ENCODE measurements around the gene RRP1B.

RRP1B gene

DNA sequence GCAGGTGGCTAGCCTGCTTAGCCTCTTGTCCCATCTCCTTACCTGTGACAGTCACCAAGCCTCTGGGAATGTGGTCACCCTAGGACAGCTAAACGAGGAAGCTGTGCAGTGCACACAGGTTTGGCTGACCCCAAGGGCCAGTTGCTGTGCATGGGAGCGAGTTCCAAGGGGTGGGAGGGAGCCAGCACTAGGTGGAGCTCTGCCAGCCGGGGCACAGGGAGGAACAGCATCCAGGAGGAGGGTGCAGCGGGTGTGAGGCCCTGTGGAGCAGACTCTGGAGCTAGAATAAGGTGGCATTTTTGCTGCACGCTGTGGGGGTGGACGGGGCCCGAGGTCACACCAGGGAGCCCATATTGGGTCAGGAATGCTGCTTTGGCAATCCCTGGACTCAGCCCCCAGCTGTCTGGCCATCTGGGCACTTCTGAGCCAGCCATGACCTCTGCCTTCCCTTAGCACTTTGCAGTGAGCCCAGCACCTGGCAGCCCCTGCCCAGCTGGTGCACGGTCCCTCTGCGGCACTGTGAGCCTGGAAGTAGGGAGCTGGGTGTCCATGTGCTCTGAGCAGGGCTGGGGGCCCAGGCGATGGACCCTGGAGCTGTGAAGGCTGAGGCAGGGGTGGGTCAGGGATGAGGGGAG, 68.3 kb downstream of the RRP1B start:
- DNase-seq, result no peak

DNA sequence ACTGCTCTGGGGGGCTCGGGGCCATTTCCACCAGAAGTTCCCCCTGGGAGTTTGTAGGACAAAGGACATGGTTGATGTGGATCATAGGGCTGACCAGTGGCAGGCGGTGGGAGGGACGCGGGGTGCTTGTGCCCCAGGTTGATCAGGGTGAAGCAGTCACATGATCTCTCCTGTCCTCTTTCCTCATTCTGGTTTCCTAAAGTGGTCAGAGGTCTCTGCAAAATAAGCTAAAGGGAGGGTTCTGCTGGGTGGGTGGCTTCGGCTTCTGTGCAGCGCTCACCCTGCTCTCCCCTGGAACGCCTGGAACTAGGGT, 68.8 kb downstream of the RRP1B start:
- DNase-seq, result no peak

DNA sequence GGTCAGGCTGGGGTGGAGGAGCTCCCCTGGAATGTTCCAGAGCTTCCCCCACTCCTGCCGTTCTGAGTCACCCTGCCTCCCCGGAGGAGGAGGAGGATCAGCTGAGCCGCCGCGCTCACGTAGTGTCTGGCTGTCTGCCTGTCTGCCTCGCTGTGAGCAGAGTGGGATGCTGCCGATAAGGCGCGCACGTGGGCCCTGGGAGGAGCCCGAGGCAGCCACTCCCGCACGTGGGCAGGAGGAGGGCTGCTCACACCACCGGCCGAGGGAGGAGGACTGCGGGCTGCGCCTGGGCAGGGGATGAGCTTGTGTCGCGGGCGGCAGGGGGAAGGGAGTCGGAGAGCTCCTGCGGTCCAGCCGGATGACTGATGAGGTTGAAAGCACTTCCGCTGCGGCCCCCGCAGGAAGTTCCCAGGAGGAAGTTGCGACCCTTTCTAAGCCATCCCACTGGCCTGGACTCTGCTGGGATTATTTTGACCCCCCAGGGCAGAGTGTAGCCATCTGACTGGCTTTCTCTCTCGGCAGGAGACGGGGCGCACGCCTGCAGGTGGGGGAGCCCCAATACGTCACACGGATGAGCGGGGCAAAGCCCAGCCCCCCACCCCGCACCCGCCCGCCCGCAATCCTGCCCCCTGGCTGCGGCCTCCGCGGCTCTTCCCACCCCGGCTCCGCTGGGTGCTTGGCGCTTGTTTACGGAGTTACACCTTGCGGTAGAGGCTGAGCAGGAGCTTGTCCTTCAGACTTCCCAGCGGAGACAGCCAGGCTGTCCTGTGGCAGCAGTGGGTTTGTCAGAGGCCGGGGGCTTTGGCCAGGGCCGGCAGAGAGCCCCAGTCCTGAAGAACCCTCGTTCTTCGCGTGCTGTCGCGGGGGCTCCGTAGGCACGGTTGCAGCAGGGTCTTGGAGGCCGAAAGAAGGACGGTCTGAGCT, 69.4 kb downstream of the RRP1B start:
- peak; percentile 21 for DNase-seq

DNA sequence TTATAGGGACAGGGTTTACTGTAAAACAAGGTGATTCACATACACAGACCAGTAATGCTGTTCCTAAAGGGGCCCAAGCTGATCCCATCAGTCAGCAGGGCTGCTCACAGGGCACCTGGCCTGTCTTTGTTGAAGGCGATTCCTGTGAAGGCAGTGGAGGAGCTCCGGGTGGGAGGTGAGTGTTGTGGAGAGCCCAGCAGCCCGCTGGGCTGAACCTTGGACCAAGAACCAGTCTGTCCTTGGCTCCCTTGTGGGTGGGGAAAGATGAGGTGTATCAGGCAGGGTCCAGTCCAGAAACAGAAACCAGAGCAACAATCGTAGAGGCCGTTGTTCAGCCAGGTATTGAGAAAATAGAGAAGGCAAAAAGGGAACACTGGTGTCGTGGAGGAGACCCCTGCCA, 72.1 kb downstream of the RRP1B start:
- no peak for DNase-seq

DNA sequence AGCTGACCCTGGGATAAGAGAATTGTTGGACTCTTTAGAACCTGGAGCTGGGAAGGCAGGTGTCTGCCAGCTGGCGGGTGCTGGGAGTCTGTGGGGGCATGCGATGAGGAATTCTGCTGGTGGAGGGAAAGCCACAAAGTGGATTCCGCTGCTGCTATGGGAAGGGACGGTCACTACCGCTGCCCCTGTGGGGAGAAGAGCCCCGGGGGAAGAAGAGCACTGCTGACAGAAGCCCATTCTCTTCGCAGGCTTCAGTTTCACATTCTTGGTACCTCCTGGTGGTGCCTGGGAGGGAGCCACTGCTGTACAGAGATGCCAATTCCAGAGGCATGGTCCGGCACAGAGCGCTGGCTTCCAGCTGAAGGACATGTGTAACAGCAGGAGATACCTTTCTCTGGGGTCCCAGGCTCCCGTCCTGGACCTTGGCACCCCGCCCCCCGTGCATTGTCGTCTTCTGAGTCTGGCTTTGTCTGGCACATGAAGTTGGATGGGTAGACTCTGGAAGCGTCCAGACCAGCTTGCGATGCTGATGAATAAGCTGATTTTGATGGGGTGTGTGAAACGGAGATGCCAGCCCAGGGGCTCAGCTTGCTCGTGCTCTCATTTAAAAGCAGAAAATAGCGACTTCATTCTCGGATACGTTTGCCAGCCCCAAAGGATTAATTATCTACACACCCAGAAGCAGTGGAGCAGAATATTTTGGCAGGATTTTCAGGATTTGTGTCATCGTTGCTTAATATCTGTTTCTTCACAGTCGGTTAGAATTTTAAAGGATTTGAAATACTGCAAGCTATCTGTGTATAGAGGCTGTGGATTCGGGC, 72.7 kb downstream of the RRP1B start:
- DNase-seq, result no peak

DNA sequence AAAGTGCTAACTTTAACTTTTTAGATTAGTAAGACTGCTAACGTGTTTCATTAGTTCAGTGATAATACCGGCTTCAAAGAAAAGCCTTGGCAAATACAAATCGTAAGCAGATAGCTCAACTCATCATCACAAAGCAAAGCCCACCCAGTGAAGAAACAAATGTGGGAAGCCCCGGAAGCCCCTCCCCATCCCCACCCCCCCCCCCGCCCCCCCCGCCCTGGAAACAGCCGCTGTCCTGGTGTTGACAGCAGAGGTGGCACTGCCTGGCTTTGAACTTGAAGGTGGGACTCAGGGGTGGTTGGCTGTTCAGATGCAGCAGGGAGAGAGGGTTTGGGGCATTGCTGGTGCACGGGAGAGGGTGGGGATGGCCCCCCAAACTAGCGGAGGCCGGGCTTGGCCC, 73.7 kb downstream of the RRP1B start:
- DNase-seq, result no peak

DNA sequence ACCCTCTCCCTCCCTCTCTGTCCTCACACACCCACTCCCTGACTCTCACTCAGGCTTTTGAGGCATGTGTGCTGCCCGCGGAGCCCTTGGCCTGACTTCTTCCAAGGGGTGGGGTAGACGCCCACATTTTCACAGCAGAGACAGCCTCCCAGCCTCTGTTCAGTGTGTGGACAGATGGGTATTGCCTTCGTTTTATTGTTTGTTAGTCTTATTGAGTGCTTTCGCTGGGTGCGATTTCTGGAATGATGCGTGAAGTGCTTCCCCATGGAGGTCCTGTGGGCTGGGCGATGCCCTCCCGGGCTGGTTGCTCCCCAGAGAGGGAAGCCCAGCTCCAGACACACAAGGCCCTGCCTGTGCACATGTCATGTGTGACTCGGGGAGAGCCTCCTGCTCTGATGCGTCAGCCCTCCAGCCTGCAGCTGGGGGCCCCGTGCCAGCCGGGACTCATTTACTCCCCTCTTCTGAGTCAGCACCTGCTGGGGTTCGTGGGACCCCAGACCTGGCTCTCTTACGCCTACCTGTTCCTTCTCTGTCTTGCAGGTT, 74.2 kb downstream of the RRP1B start:
- DNase-seq, result no peak

DNA sequence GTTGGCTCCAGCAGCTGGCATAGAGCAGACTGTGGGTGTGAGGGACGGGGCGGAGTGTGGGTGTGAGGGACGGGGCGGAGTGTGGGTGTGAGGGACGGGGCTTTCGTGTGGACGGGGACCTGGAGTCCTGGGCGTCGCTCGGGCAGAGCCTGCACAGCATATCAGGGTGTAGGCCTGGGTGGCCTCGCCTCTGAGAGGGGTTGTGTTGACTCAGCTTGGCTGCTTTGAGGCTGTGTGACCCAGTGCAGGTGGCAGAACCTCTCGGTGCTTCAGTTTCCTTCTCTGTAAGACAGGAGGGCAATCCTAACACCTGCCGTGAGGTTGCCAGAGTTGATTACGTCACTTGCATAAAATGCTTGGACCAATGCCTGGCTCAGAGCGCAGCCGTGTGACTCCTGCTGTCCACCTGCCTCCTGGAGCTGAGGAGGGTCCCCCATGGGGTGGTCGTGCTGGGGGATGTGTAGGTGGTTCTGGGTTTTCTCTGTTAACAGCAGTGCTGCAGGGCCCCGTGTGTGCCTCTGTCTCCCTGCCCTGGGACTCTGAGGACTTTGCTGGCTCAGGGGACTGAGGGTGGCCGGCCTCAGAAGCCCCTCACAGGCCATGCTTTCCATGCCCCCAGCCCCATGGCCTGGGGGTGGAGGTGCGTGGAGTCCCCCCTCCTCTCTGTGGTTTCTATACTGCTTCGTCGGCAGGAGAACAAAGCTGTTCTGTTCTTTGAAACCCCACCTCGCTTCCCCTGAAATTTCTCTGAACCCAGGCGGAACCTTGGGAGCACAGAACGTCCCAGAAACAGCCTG, 75.0 kb downstream of the RRP1B start:
- no peak for DNase-seq

DNA sequence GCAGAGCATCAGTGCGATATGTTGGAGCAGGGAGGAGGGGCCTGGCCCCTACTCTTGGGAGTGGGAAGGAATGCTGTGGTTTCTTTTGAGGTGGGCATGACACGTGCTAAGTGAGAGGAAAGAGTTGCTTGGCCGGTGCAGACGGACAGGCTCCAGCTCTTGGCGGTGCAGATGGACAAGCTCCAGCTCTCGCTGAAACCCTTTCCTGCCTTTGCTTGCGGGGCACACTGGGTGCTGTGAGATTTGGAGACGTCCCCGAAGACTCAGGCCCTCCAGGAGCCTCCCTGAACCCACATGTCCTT, 75.5 kb downstream of the RRP1B start:
- DNase-seq, result no peak

DNA sequence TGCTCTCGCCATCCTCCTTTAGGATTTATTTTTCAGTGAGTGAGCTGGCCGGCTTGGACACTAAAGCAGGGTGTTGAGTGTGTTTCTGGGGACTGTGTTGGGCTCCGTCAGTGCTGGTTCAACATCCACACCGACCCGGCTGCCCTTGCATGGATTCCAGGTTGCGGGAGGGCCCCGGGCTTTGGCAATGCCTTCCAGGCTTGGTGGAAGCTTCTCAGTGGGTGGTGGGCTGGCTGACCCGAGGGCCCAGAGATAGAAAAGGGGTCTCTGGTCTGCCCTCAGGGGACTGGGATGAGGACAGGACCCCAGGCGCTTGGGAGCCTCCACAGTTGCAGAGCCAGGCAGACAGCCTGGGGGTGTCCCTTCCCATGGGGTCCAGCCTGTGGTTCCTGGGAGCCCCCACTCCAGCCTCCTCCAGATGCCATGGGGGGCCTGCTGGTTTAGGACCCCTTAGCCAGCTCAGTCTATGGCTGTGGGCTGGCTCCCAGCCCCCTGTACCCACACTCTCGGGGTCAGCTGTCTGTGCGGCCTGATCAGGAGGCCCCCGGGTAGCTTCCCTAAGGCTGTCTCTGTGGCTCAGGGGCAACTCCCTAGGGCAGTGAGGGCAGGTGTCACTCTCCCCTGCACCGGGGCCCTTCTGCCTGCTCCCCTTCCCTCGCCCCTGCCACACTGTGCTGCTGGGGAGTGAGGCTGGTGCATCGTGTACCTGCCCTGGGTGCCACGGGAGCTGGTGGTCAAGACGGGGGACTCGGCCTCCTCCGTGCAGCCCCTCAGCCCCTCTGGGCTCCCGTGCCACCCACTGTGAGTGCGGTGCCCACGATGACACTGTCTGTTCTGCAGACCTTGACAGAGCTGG, 76.1 kb downstream of the RRP1B start:
- DNase-seq, result no peak

DNA sequence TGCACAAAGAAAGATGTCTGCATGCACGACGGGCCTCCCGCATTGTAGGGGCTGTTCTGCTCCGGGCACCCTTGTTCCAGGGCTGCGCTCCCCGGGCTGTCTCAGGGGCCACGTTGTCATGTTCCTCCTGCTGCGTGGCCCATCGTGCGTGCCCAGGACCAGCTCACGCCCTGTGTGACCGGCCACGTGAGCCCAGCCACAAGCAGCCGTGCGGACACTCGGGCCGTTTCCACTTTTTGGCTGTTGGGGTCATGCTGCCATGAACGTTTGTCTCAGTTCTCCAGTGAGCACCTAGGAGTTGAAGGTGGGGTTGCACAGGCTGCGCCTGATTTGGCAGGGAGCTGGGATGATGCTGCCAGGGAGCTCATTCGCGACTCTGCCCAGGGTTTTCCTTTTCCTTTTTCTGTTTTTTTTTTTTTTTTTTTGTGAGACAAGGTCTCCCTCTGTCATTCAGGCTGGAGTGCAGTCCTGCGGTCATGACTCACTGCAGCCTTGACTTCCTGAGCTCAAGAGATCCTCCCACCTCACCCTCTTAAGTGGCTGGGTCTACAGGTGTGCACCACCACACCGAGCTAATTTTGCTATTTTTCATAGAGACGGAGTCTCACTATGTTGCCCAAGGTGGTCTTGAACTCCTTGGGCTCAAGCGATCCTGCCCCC, 77.0 kb downstream of the RRP1B start:
- no peak for DNase-seq

DNA sequence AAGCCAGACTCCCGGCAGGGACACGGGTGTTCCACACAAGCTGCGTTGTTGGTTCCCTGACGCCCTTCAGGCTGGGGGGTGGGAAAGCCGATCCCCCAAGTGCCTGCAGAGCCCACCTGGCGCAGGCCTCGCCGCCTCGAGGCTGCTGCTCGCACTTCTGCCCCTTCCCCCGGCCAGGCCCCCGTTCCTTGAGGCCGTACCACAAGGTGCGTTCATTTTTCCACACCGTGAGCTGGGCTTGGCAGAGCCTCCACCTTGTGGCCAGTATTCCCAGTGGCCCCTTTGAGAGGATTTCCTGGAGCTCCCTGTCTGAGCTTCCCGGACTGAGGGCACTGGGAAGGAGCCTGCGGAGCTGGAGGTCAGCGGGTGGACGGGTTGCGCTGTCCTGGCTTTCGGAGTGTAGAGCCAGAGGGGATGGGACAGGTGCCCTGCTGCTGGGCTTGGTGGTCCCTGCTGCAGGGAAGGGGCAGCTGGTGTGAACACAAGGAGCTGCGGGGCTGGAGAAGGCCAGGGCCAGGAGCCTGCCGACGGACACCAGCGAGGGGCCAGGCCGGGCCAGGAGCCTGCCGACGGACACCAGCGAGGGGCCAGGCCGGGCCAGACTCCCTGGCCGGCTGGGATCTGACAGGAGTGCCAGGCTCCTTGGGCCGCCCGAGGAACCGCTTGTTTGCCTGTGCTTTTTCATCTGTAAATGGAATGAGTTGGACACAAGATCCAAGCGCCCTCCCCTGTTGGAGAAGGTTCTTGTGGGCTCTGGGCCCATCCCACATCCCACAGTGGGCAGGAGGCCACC, 78.0 kb downstream of the RRP1B start:
- no peak for DNase-seq

DNA sequence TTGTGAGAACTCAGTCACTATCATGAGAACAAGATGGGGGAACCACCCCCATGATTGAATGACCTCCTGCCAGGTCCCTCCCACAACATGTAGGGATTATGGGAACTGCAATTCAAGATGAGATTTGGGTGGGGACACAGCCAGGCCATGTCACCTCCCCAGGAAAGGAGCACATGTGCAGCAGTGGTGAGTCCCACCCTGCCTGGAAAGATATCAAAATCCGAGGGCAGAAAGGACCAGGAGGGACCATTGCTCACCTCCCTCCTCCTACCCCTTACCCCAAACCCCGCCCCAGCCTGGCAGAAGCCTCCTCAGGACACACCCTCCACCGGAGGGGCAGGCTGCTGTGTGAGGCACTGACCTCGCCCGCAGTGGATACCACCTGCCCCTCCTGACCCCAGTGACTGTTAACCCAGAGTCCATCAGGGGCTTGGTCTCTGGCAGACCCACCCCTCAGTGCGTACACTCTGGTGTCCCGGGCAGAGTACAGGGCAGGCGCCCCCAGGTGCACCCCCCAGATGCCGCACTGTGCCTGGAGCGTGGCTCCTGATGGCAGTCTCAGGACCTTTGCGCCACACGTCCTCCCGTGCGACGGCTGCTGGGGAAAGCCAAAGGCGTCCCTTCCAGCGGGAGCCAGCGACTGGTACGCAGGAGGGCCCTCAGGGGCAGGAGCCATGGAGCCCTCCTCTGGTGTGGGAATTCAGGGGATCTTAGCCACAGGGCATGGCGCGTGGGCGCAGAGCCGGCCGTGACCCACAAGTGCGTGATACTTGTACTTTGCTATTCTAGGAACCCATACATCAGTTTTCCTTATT, 80.5 kb downstream of the RRP1B start:
- DNase-seq, result no peak

DNA sequence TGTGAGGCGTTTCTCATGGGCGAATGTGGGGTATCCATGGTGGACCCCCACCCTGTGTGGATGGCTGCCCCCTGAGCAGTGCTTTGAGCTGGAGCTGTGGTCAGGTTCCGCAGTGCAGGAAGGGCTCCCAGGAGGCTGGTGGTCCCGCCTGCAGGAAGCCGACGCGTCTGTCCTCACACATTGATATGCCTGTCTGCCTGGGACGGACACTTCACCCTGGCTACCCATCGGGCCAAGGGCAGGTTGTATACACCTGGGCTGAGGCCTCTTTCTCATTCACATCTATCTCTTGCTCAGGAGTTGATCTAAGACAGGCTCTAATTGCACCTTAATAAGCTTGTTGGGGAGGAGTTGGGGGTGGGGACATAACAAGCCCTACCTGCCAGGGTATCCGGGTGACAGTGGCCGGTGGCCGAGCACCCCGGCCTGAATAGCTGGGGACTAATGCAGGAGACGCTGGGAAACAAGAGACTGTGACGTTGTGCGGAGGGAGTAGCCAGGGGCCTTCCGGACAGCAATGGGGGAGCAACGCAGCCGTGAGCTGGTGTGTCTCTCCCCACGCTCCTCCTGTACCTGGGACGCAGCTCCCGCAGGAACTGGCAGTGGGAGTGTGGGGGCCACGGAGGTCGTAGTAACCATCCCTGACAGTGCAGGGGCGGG, 81.3 kb downstream of the RRP1B start:
- no peak for DNase-seq

DNA sequence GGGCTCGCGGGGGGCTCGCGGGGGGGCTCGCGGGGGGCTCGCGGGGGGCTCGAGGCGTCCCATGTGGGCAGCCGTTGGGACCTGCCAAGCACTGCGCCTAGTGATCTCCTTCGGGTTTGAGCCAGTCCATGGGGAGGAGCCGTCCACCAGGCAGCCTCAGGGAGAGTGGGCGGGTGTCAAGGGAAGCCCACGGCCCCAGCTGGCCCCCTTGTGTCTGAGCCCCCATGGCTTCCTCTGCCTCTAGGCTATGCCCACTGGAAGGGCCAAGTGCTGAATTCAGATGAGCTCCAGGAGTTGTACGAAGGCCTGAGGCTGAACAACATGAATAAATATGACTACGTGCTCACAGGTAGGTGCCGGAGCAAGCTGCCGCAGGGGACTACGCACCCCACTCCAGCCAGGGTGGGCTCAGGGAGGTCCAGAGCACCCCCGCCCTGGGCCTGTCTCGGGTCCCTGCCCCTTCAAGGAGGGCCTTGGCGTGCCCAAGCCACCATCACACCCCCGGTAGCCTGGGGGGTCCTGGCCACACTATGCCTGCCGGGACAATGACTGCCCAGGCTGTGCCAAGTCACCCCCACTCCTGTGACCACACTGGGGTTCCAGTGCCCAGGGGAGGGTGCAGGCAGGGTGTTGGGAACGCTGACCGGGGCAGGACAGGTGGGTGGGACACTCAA, 82.2 kb downstream of the RRP1B start:
- no peak for DNase-seq

DNA sequence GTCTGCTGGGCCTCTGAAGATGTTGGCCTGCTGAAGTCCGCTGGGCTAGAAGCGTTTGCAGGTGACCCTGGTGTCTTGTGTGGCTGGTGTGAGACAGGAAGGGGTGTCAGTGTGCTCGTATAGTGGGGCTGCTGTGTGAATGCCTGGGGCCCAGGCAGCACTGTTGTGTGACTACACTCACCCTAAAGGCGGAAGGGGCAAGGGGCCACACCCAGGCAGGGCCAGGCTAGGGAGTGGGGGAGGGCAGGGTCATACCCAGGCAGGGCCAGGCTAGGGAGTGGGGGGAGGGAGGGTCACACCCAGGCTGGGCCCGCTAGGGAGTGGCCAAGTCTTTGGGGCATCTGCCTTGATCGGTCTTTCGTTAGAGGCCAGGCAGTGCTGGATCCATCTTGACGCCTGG, 84.6 kb downstream of the RRP1B start:
- no peak for DNase-seq

DNA sequence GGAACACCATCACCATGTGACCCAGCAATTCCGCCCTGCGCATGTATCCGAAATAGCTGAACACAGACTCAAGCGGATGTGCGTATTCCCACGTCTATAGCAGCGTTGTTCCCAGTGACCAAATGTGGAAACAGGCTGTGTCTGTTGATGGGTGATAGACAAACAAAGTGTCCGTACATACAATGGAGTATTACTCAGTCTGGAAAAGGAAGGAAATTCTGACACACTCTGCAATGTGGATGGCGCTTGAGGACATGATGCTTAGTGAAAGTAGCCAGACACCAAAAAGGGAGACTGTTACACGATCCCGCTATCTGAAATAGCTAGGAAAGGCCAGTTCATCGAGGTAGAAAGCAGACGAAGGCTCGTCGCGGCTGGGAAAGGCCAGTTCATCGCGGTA, 85.4 kb downstream of the RRP1B start:
- no peak for DNase-seq
